Erythroblast (primary cell): ENCODE measurements around the gene HOXD12.

ENCODE experiments used
- DNase-seq, 2 experiments: peaks; one replicate each; lab custom pipeline; 2025; lab: John Stamatoyannopoulos, UW
- GATA1 ChIP-seq: IDR thresholded peaks from 2 replicates; pipeline ENCODE4 v1.6.1; 2011; ENCODE audit warnings: low read depth, mild to moderate bottlenecking, control low read depth, low read length, moderate library complexity
- POLR2A ChIP-seq: IDR thresholded peaks from 2 replicates; pipeline ENCODE4 v1.6.1; 2011; ENCODE audit warnings: mild to moderate bottlenecking, low read length

Gene HOXD12

GRCh38 chr2:176128172-176128981 lies 28.8 kb downstream of the HOXD12 start:
- DNase-seq = no peak
- TF ChIP-seq GATA1 (no peak), POLR2A (no peak)

- DNase-seq = peak; percentile 77 to 81
- TF ChIP-seq POLR2A (no peak), GATA1 (no peak)
Measured at GRCh38 chr2:176128982-176129796, 29.6 kb downstream of the HOXD12 start, which contains the start of gene HOXD8. Gene HOXD8, plus strand, starts transcription at chr2:176129705. Its CDS starts 662 bp downstream, at chr2:176130367.

- no peak for TF ChIP-seq POLR2A
- no peak for TF ChIP-seq GATA1
- DNase-seq = peak in 1 of 2 experiments; percentile 60
Measured at GRCh38 chr2:176129813-176130146, 30.2 kb downstream of the HOXD12 start.

- DNase-seq = peak; percentile 56 to 71
- TF ChIP-seq GATA1 (no peak), POLR2A (no peak)
Measured at GRCh38 chr2:176130147-176130956, 30.8 kb downstream of the HOXD12 start.

GRCh38 chr2:176130957-176131847 lies 31.6 kb downstream of the HOXD12 start:
- TF ChIP-seq GATA1 (no peak), POLR2A (no peak)
- peak in 1 of 2 experiments; percentile 19 for DNase-seq

GRCh38 chr2:176131848-176132158 lies 32.2 kb downstream of the HOXD12 start:
- TF ChIP-seq GATA1 (no peak), POLR2A (no peak)
- no peak for DNase-seq

GRCh38 chr2:176132205-176133171 lies 32.9 kb downstream of the HOXD12 start:
- DNase-seq = peak; percentile 26 to 68
- no peak for TF ChIP-seq GATA1
- no peak for TF ChIP-seq POLR2A

- no peak for TF ChIP-seq POLR2A
- TF ChIP-seq GATA1 = no peak
- no peak for DNase-seq
Measured at GRCh38 chr2:176133389-176133788, 33.8 kb downstream of the HOXD12 start.

- no peak for DNase-seq
- TF ChIP-seq GATA1 (no peak), POLR2A (no peak)
Measured at GRCh38 chr2:176134035-176134434, 34.4 kb downstream of the HOXD12 start.

- TF ChIP-seq GATA1 (no peak), POLR2A (no peak)
- no peak for DNase-seq
Measured at GRCh38 chr2:176135035-176135440, 35.4 kb downstream of the HOXD12 start.

- TF ChIP-seq POLR2A (no peak), GATA1 (no peak)
- no peak for DNase-seq
Measured at GRCh38 chr2:176136374-176137251, 37.0 kb downstream of the HOXD12 start.
